Motor neuron (in vitro differentiated cells): Measurements from ENCODE around the gene B3GNT9. TPM values are rescaled to one million over a fixed set of nuclear protein-coding genes. Genes with fewer than 3 reads are reported as not detected.

ENCODE experiments used
- ATAC-seq, 8 experiments: fragments of 200-7000 bp; cut with Tn5 transposase; replicated peaks in 6 of 8; 2 replicates each; pipeline ENCODE4 v1.8.0; 2021; ENCODE audit warnings: mild to moderate bottlenecking in 8 of 8, moderate library complexity in 8 of 8
- H3K27ac ChIP-seq, 2 donors: fragments of 250-450 bp; sonication (Bioruptor Pico); 2 replicates each; pipeline ENCODE4 v1.9.0; 2021; ENCODE audit warnings: antibody characterized with exemption in 2 of 2, mild to moderate bottlenecking in 2 of 2, moderate library complexity in 1 of 2
- H3K4me1 ChIP-seq, 2 donors: fragments of 250-450 bp; sonication (Bioruptor Pico); replicated peaks in 1 of 2; 2 replicates each; pipeline ENCODE4 v1.6.1; 2021; ENCODE audit warnings: antibody characterized with exemption in 2 of 2, mild to moderate bottlenecking in 2 of 2, moderate library complexity in 1 of 2
- H3K4me3 ChIP-seq, 5 donors: fragments of 250-450 bp; sonication (Bioruptor Pico); 2 replicates each; pipeline ENCODE4 v1.9.0; 2021; ENCODE audit warnings: antibody characterized with exemption in 5 of 5, mild to moderate bottlenecking in 5 of 5, moderate library complexity in 4 of 5
- WGBS, 10 experiments: fragments of 450-650 bp; shearing (Covaris generic); methylation state at CpG; one replicate each; pipeline ENCODE4 v1.0.0; 2022; 5-methylcytosine and 5-hydroxymethylcytosine counted together
- in situ Hi-C, 9 experiments: fragments of 400-800 bp; cut with MboI; loops; one replicate each; pipeline ENCODE4 v1.15.0; 2021; ENCODE audit warnings: low sequenced_read_pairs in 9 of 9, low pct_unique_long_range_greater_than_20kb in 2 of 9; ENCODE audit not compliant: unreplicated experiment in 9 of 9
- total RNA-seq, 8 experiments: library from RNA; unstranded; fragments of 300-600 nt; gene quantifications; 2 replicates each; pipeline versions ENCODE4 v1.2.3 to v1.2.4, GENCODE V29; 2022

Gene B3GNT9
- total RNA-seq, 8 experiments from 2014 or later = 0.54 to 20.9 (median 4.3) TPM

DNA sequence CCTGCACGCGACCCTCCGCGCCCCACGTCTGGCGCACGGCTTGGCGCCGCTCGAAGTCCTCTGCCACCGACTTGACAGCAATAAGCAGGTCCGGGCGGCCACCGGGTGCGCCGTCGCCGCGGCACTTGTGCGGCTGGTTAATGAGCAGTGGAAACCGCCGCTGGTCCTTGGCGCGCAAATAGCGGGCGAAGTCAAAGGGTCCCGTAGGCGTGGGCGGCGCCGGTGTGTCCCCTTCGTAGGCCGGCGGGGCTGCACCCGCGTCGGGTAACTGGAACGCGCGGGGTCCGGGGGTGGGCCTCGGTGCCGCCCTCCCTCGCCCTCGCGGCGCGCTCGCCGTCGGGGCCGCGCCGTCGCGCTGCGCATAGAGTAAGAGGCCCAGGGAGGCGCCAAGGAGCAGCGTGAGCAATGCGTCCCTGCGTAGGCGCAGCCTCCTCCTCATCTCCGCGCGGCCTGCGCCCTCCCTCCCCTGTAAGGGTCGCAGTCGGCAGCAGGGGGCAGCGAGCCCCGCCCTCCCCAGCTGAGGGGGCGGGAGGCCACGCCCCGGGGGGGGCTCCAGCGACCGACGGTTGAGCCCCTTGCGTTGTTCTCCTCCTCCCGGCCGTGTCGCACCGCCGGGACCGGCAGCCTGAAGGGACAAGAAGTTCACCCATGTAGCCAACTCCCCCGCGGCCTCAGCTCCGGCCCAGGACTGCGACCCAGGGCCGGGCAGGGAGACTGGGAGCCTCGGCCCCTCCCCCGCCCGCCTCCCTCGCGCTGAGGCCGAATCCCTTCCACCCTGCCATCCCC lies 558 bp downstream of the B3GNT9 start:
- in situ Hi-C loops = loop anchor here (10.0 to 25.0 kb wide), 3 partner anchors 163 to 195 kb away; partner anchors contain the start of genes CES3 (in 7 of the 9) and CES4A (in 1 of the 9)
- ATAC-seq = peak; percentile 14 to 68 (median 60)
- H3K27ac ChIP-seq = peak overlapping the region in 1 of 2 donors; percentile 40
- H3K4me1 ChIP-seq = peaks cover 4 to 9% of the 10 kb centered on the region in 2 donors
- H3K4me3 ChIP-seq = peak overlapping the region; percentile 14 to 43 (median 36)
- WGBS, 10 experiments = 22% methylated on average over 9 of the region's 94 CpGs; no CpG with 5 or more reads in 9 of the 10 experiments

GRCh38 chr16:67149276-67150046 lies 1.3 kb downstream of the B3GNT9 start:
- 73 to 100% (median 92%) methylated on average over 3 to 11 of the region's 77 CpGs; no CpG with 5 or more reads in 3 of the 10 experiments for WGBS, 10 experiments
- ATAC-seq = no peak
- Histone ChIP-seq H3K4me1 (peaks cover 4 to 6% of the 10 kb centered on the region in 2 donors), H3K27ac (no peak overlapping the region), H3K4me3 (no peak overlapping the region)
- in situ Hi-C loops = loop anchor here (10.0 to 25.0 kb wide), 3 partner anchors 162 to 195 kb away; partner anchors contain the start of genes CES3 (in 7 of the 9) and CES4A (in 1 of the 9)

- H3K27ac ChIP-seq = no peak overlapping the region
- 40 to 100% (median 97%) methylated on average over 1 to 5 of the region's 11 CpGs; no CpG with 5 or more reads in 2 of the 10 experiments for WGBS, 10 experiments
These were observed 2.0 kb downstream of the B3GNT9 start for GRCh38 chr16:67148656-67149275.

DNA sequence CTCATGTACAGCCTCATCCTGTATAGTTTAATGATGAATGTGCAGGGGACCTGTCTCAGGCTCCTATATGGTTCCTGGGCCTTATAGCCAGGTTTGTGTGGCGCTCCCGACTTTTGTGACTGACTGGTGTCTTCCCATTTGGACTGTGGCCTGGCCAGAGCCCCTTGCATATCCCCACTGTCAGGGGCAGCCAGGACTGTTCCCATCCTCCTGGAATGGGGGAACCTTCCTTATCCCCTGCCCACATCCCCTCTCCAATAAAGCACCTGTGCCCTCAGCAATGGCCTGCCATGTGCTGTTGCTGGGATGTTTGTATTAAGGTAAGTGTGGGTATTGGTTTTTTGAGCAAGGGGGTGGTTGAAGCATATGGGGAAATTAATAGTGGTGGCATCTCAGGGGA lies 2.6 kb downstream of the B3GNT9 start:
- in situ Hi-C loops = no loop called here
- Histone ChIP-seq H3K4me1 (peaks cover 4 to 5% of the 10 kb centered on the region in 2 donors), H3K4me3 (no peak overlapping the region), H3K27ac (no peak overlapping the region)
- ATAC-seq = no peak
- 75 to 100% (median 100%) methylated on average over 1 to 2 of the region's 2 CpGs; no CpG with 5 or more reads in 3 of the 10 experiments for WGBS, 10 experiments

More at GRCh38 chr16:67148656-67149275, 2.0 kb downstream of the B3GNT9 start:
- no peak for ATAC-seq
- in situ Hi-C loops = no loop called here
- Histone ChIP-seq H3K4me3 (no peak overlapping the region), H3K4me1 (peaks cover 4 to 5% of the 10 kb centered on the region in 2 donors)

GRCh38 chr16:67147437-67148140 lies 3.2 kb downstream of the B3GNT9 start:
- in situ Hi-C loops = no loop called here
- Histone ChIP-seq H3K4me1 (peaks cover 4 to 5% of the 10 kb centered on the region in 2 donors), H3K27ac (no peak overlapping the region), H3K4me3 (no peak overlapping the region)
- no peak for ATAC-seq
- 87 to 100% (median 100%) methylated on average over 2 to 3 of the region's 4 CpGs; no CpG with 5 or more reads in 6 of the 10 experiments for WGBS, 10 experiments

GRCh38 chr16:67146523-67147357 lies 4.1 kb downstream of the B3GNT9 start:
- WGBS, 10 experiments = 20 to 90% (median 80%) methylated on average over 1 to 2 of the region's 7 CpGs; no CpG with 5 or more reads in 3 of the 10 experiments
- ATAC-seq = no peak
- Histone ChIP-seq H3K4me1 (peaks cover 4 to 5% of the 10 kb centered on the region in 2 donors), H3K4me3 (no peak overlapping the region), H3K27ac (no peak overlapping the region)
- in situ Hi-C loops = no loop called here

DNA sequence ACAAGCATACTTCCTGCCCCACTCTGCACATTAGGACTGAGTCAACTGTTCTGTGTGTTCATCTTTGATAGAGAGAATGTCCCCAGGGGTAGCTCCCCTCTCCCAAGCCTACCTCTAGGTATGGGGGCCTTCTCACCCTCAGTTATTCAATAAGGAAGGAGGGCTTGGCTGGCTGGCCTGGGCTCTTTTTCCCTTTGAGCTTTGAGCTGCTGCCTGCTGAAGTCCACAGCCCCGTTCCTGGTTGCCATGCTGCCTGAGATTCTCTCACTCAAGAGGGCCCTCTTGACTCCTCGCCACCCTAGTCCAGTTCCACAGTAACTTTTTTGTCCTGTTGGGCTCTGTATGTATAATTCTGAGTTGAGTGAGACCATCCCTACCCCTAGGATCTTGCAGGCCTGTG lies 5.1 kb downstream of the B3GNT9 start:
- in situ Hi-C loops = no loop called here
- no peak for ATAC-seq
- WGBS, 10 experiments = 50 to 100% (median 100%) methylated on average over 1 to 2 of the region's 2 CpGs; no CpG with 5 or more reads in 5 of the 10 experiments
- H3K4me3 ChIP-seq = no peak overlapping the region
- peaks cover 0 to 1% of the 10 kb centered on the region in 2 donors for H3K4me1 ChIP-seq
- no peak overlapping the region for H3K27ac ChIP-seq

DNA sequence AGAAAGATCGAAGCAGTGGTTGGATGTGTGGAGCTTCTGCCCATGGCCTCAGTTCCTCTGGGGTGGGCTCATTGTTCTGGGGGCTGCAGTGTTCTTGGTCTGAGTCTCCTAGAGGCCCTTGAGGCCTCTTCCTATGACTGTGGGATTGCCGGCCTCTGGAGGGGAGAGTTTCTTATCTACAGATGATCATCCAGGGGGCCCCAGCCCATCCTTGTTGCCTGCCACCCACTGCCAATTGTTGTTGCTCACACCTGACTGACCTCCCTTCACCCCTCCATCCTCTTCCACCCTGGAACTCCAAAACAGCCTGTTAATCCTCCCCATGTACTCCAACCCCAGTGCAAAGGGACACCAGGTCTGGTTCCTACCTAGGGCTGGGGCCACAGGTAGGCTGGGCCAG lies 5.9 kb downstream of the B3GNT9 start:
- H3K27ac ChIP-seq = no peak overlapping the region
- no peak for ATAC-seq
- 40 to 100% (median 90%) methylated on average over 1 to 2 of the region's 2 CpGs; no CpG with 5 or more reads in 5 of the 10 experiments for WGBS, 10 experiments
- H3K4me3 ChIP-seq = no peak overlapping the region
- in situ Hi-C loops = no loop called here
- no peaks in the 10 kb centered on the region for H3K4me1 ChIP-seq

- Histone ChIP-seq H3K4me1 (no peaks in the 10 kb centered on the region), H3K4me3 (no peak overlapping the region), H3K27ac (no peak overlapping the region)
- in situ Hi-C loops = no loop called here
- 80 to 100% (median 97%) methylated on average over 1 to 5 of the region's 9 CpGs; no CpG with 5 or more reads in 7 of the 10 experiments for whole genome bisulfite sequencing, 10 experiments
- ATAC-seq = no peak
These were observed 8.5 kb downstream of the B3GNT9 start for GRCh38 chr16:67142342-67142741.

DNA sequence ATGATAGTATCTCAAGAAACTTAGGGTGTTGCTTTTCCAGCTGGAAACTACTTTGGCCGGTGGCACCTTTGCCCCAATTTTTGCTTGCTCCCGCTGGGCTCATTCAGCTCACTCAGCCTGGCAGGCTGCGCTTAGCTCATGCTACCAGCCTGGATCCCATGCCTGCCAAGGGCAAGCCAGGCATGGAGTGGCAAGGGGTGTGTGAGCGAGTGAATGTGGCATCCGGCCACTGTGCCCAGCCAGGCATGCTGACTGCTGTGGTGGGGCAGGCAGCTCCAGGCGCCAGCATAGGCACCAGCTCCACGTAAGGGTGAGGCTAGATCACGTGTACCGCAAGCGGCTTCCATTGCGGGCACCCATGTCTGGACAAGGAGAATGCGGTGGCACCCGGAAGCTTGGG lies 9.4 kb downstream of the B3GNT9 start:
- in situ Hi-C loops = no loop called here
- Histone ChIP-seq H3K27ac (no peak overlapping the region), H3K4me1 (no peaks in the 10 kb centered on the region), H3K4me3 (no peak overlapping the region)
- 83 to 100% (median 96%) methylated on average over 1 to 8 of the region's 13 CpGs; no CpG with 5 or more reads in 3 of the 10 experiments for WGBS, 10 experiments
- ATAC-seq = no peak

- no peaks in the 10 kb centered on the region for H3K4me1 ChIP-seq
- WGBS, 10 experiments = 0 to 59% (median 35%) methylated on average over 1 to 3 of the region's 3 CpGs; no CpG with 5 or more reads in 3 of the 10 experiments
- H3K4me3 ChIP-seq = no peak overlapping the region
- no peak overlapping the region for H3K27ac ChIP-seq
- peak in 1 of 8 experiments; percentile 22 for ATAC-seq
- in situ Hi-C loops = no loop called here
These were observed 13.2 kb downstream of the B3GNT9 start for GRCh38 chr16:67137605-67138004.
